Skeletal muscle tissue (tissue), 4 donors: Measurements from ENCODE around the gene MGST3. TPM values are rescaled to one million over a fixed set of nuclear protein-coding genes. Genes with fewer than 3 reads are reported as not detected.
"Not testable (repeated sequence)": the region's sequence is repeated elsewhere in the genome, so short reads cannot be mapped to it uniquely, and the experiment has no call there.

Experiments
- H3K27ac ChIP-seq: one replicate; pipeline ENCODE4 v1.7.0; 2013; ENCODE audit warnings: mild to moderate bottlenecking, low read depth, low read length, inconsistent platforms
- H3K27me3 ChIP-seq, 3 donors: one replicate each; pipeline ENCODE4 v1.7.0; 2013; ENCODE audit warnings: low read length in 3 of 3; ENCODE audit not compliant: control insufficient read depth in 3 of 3, insufficient read depth in 3 of 3
- H3K36me3 ChIP-seq, 3 donors: one replicate each; pipeline ENCODE4 v1.7.0; 2013; ENCODE audit warnings: low read length in 3 of 3; ENCODE audit not compliant: control insufficient read depth in 3 of 3, insufficient read depth in 3 of 3
- H3K4me1 ChIP-seq, 3 donors: one replicate each; pipeline ENCODE4 v1.7.0; 2013; ENCODE audit warnings: low read length in 3 of 3, mild to moderate bottlenecking in 3 of 3; ENCODE audit not compliant: control insufficient read depth in 3 of 3, insufficient read depth in 3 of 3
- H3K4me3 ChIP-seq, 3 donors: one replicate each; pipeline ENCODE4 v1.7.0; 2013; ENCODE audit warnings: low read length in 3 of 3
- H3K9ac ChIP-seq, 3 donors: one replicate each; pipeline ENCODE4 v1.7.0; 2013; ENCODE audit warnings: low read length in 3 of 3, mild to moderate bottlenecking in 3 of 3, moderate library complexity in 2 of 3, low read depth in 1 of 3
- H3K9me3 ChIP-seq, 3 donors: one replicate each; pipeline ENCODE4 v1.7.0; 2013; ENCODE audit warnings: low read length in 3 of 3; ENCODE audit not compliant: control insufficient read depth in 3 of 3
- total RNA-seq: library from RNA; depleted of rRNA; stranded (reverse); fragments of >200 nt; gene quantifications from one replicate; pipeline ENCODE4 v1.2.3, GENCODE V29; 2014
- donor health status: Osteomylitis.

MGST3 gene
- total RNA-seq, 1 donor from 2014 or later, result 170 TPM

GRCh38 chr1:165688046-165688445 lies 57.0 kb downstream of the MGST3 start:
- Histone ChIP-seq H3K4me1 (no peaks in the 10 kb centered on the region), H3K27ac (no peak overlapping the region), H3K9me3 (no peaks in the 10 kb centered on the region), H3K36me3 (peaks cover 0 to 8% (median 6%) of the 10 kb centered on the region in 3 donors), H3K9ac (no peak overlapping the region), H3K27me3 (no peaks in the 10 kb centered on the region), H3K4me3 (no peak overlapping the region)

DNA sequence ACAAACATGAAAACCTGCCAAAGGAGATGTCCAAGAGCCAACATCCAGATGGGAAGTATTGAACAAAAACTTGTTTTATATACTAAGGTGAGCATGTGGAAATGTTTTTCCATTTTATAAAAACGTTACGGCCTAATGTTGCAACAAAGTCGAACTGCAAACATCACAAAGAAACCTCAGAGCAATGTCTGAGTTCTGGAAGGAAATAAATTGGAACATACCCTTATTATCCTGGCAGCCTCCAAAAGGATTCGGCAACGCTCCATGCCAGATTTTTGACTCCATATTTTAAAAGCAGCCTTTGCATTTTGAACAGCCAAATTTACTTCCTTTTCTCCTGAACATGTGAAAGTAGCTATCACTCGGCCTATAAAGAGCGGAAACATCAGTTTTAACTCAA lies 64.0 kb downstream of the MGST3 start:
- H3K4me3 ChIP-seq, result no peak overlapping the region
- H3K27ac ChIP-seq, result no peak overlapping the region
- peaks cover 0 to 5% (median 4%) of the 10 kb centered on the region in 3 donors for H3K36me3 ChIP-seq
- no peaks in the 10 kb centered on the region for H3K9me3 ChIP-seq
- peaks cover 9 to 20% (median 18%) of the 10 kb centered on the region in 3 donors for H3K4me1 ChIP-seq
- H3K9ac ChIP-seq, result no peak overlapping the region
- no peaks in the 10 kb centered on the region for H3K27me3 ChIP-seq

- Histone ChIP-seq H3K4me1 (peaks cover 9 to 20% (median 18%) of the 10 kb centered on the region in 3 donors), H3K9ac (peak overlapping the region in 1 of 3 donors; percentile 27), H3K9me3 (no peaks in the 10 kb centered on the region), H3K27ac (no peak overlapping the region), H3K27me3 (no peaks in the 10 kb centered on the region), H3K36me3 (peaks cover 0 to 5% (median 0%) of the 10 kb centered on the region in 3 donors), H3K4me3 (peak overlapping the region in 2 of 3 donors; percentile 23 to 87)
These were observed 65.6 kb downstream of the MGST3 start for GRCh38 chr1:165696625-165697100.

- Histone ChIP-seq H3K9ac (peak overlapping the region in 2 of 3 donors; percentile 94 to 95), H3K36me3 (peaks cover 0 to 5% (median 0%) of the 10 kb centered on the region in 3 donors), H3K4me3 (peak overlapping the region; percentile 87 to 97 (median 96)), H3K27ac (peak overlapping the region; percentile 93), H3K4me1 (peaks cover 9 to 20% (median 18%) of the 10 kb centered on the region in 3 donors), H3K27me3 (no peaks in the 10 kb centered on the region), H3K9me3 (no peaks in the 10 kb centered on the region)
These were observed 66.5 kb downstream of the MGST3 start for GRCh38 chr1:165697491-165697880.

DNA sequence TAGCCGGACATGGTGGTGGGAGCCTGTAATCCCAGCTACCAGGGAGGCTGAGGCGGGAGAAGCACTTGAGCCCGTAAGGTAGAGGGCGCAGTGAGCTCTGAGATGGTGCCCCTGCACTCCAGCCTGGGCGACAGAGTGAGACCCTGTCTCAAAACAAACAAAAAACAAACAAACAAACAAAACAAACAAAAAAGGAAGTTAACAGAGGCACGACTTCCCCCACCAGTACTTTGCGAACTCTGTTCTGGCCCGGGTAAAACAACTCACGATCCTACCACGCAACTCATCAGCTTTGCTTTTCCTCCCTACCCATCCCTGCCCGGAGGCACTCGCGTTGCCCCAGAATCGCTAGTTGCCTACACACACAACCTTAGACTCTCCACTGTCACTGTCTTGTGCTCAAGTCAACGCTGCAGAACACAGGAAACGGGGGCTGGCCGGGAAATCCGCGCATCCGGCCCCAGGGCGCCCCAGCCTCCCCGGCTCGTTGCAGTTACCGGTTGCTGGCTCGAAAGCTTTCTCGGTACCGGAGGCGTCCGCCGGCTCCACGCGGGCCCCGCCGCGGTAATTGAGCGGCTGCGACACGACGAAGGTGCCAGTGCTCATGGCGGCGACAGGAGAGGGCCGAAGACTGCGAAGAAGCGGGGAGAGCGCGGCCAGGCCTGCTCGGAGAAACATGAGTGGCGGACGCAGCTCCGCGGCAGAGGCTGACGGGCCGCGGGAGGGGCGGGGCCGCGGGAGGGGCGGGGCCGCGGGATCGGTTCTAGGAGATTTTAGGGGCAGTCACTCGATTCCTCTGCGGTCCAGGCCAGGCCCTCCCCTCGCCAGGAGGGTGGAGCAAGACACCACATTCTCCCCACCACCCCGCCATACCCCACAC lies 67.1 kb downstream of the MGST3 start, which contains the start of gene ALDH9A1:
Gene ALDH9A1, minus strand, starts transcription at position 682 of the 880 bp plus-strand sequence. Its CDS starts 4 bp downstream, at position 678.
- Histone ChIP-seq H3K4me3 (peak within 1 kb of the TSS; percentile 93 to 97 (median 96)), H3K27ac (peak within 1 kb of the TSS; percentile 93), H3K9me3 (no peaks in the 10 kb centered on the region), H3K27me3 (no peaks in the 10 kb centered on the region), H3K4me1 (peaks cover 9 to 20% (median 18%) of the 10 kb centered on the region in 3 donors), H3K9ac (peak within 1 kb of the TSS; percentile 82 to 95 (median 94)), H3K36me3 (peaks cover 0 to 5% (median 0%) of the 10 kb centered on the region in 3 donors)

- H3K9me3 ChIP-seq, result no peaks in the 10 kb centered on the region
- peaks cover 0 to 5% (median 0%) of the 10 kb centered on the region in 3 donors for H3K36me3 ChIP-seq
- H3K9ac ChIP-seq, result peak overlapping the region; percentile 78 to 95 (median 94)
- H3K27ac ChIP-seq, result peak overlapping the region; percentile 93
- H3K4me1 ChIP-seq, result peaks cover 9 to 20% (median 18%) of the 10 kb centered on the region in 3 donors
- H3K27me3 ChIP-seq, result no peaks in the 10 kb centered on the region
- peak overlapping the region; percentile 75 to 96 (median 93) for H3K4me3 ChIP-seq
These were observed 67.7 kb downstream of the MGST3 start for GRCh38 chr1:165698761-165699052.

- Histone ChIP-seq H3K9me3 (no peaks in the 10 kb centered on the region), H3K27ac (no peak overlapping the region), H3K27me3 (no peaks in the 10 kb centered on the region), H3K9ac (no peak overlapping the region), H3K4me1 (peaks cover 9 to 20% (median 18%) of the 10 kb centered on the region in 3 donors), H3K36me3 (no peaks in the 10 kb centered on the region), H3K4me3 (no peak overlapping the region)
These were observed 68.5 kb downstream of the MGST3 start for GRCh38 chr1:165699577-165699976.

DNA sequence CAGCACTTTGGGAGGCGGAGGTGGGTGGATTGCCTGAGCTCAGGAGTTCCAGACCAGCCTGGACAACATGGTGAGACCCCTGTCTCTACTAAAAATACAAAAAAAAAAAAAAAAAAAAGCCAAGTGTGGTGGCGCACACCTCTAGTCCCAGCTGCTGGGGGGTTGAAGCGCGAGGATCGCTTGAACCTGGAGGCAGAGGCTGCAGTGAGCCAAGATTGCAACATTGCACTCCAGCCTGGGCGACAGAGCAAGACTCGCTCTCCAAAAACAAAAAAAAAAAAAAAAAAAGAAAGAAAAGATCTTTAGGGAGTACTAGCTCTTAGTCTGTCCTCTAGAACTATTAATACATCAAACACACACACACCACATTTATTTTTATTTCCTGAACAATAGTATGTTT lies 70.9 kb downstream of the MGST3 start:
- not testable (repeated sequence) for H3K4me3 ChIP-seq, H3K9me3 ChIP-seq, H3K27me3 ChIP-seq, H3K36me3 ChIP-seq, H3K27ac ChIP-seq, H3K9ac ChIP-seq
- H3K4me1 ChIP-seq, result peaks cover 0 to 10% (median 10%) of the 10 kb centered on the region in 3 donors

- Histone ChIP-seq H3K27ac (no peak overlapping the region), H3K9me3 (no peaks in the 10 kb centered on the region), H3K27me3 (no peaks in the 10 kb centered on the region), H3K36me3 (no peaks in the 10 kb centered on the region), H3K9ac (no peak overlapping the region), H3K4me1 (peaks cover 0 to 2% (median 0%) of the 10 kb centered on the region in 3 donors), H3K4me3 (no peak overlapping the region)
These were observed 72.6 kb downstream of the MGST3 start for GRCh38 chr1:165703648-165704047.
